ENCODE data around the gene PTPRM.

- TF ChIP-seq POLR2A (IDR thresholded peaks at IDR 0.05; ENCODE audit: low read depth, low read length) (no peak), POLR2AphosphoS5 (IDR thresholded peaks at IDR 0.05; ENCODE audit: low read depth, low read length) (no peak), POU2F2 (IDR thresholded peaks at IDR 0.05; ENCODE audit: low read depth, low read length) (no peak), TAF1 (IDR thresholded peaks at IDR 0.05; ENCODE audit: low read depth, low read length) (no peak), SPI1 (IDR thresholded peaks at IDR 0.05; ENCODE audit: low read depth, low read length) (no peak)
Measured at GRCh38 chr18:8194431-8194830, 627.3 kb downstream of the PTPRM start.

Measured in GM12891 (cell line).